ENCODE results near the gene DCP2.

- TF ChIP-seq MYC (IDR thresholded peaks at IDR 0.05; ENCODE audit: low read depth, low read length) (no peak), POLR2A (IDR thresholded peaks at IDR 0.05; ENCODE audit: extremely low read depth, insufficient read length) (no peak)
- TF ChIP-seq, protein P1, sequence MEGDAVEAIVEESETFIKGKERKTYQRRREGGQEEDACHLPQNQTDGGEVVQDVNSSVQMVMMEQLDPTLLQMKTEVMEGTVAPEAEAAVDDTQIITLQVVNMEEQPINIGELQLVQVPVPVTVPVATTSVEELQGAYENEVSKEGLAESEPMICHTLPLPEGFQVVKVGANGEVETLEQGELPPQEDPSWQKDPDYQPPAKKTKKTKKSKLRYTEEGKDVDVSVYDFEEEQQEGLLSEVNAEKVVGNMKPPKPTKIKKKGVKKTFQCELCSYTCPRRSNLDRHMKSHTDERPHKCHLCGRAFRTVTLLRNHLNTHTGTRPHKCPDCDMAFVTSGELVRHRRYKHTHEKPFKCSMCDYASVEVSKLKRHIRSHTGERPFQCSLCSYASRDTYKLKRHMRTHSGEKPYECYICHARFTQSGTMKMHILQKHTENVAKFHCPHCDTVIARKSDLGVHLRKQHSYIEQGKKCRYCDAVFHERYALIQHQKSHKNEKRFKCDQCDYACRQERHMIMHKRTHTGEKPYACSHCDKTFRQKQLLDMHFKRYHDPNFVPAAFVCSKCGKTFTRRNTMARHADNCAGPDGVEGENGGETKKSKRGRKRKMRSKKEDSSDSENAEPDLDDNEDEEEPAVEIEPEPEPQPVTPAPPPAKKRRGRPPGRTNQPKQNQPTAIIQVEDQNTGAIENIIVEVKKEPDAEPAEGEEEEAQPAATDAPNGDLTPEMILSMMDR (IDR thresholded peaks at IDR 0.05; ENCODE audit: low read depth, low read length), result no peak
These were observed 58.5 kb downstream of the DCP2 start for GRCh38 chr5:113035096-113035495.
